ENCODE data around the gene ST3GAL3.

DNA sequence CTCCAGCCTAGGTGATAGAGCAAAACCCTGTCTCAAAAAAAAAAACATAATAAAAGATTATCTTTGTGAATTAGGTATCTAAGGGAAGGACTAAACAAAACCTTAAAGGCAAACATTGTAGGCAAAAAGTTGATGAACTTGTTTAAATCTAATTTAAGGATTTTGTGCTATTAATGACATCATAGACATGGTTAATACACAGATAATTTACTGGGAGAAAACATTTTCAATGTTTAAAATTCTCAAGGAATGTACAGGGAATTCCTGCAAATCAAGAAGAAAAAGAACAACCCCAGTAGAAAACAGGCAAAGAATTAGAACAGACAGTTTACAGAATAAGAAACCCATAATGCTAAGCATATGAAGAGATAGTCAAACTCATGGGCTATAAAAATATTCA lies 47.6 kb downstream of the ST3GAL3 start:
- TF ChIP-seq CEBPB (IDR thresholded peaks at IDR 0.05) (no peak), EP300 (IDR thresholded peaks at IDR 0.05) (no peak), RAD21 (conservative IDR thresholded peaks at IDR 0.05 in 1 of 2, IDR thresholded peaks at IDR 0.05 in 1 of 2) (no peak), BHLHE40 (IDR thresholded peaks at IDR 0.05; ENCODE audit: low read depth, low read length) (no peak), MAZ (IDR thresholded peaks at IDR 0.05; ENCODE audit: borderline replicate concordance, low read depth, low read length) (no peak), POLR2A (IDR thresholded peaks at IDR 0.05; ENCODE audit: low read length) (no peak), EHF (CRISPR knock-in tag; IDR thresholded peaks at IDR 0.05) (no peak), EHMT2 (IDR thresholded peaks at IDR 0.05; ENCODE audit: low read depth) (no peak), ZSCAN20 (CRISPR knock-in tag; IDR thresholded peaks at IDR 0.05) (no peak), TP53 (CRISPR knock-in tag; IDR thresholded peaks at IDR 0.05) (no peak)
- TF ChIP-seq, protein P1, sequence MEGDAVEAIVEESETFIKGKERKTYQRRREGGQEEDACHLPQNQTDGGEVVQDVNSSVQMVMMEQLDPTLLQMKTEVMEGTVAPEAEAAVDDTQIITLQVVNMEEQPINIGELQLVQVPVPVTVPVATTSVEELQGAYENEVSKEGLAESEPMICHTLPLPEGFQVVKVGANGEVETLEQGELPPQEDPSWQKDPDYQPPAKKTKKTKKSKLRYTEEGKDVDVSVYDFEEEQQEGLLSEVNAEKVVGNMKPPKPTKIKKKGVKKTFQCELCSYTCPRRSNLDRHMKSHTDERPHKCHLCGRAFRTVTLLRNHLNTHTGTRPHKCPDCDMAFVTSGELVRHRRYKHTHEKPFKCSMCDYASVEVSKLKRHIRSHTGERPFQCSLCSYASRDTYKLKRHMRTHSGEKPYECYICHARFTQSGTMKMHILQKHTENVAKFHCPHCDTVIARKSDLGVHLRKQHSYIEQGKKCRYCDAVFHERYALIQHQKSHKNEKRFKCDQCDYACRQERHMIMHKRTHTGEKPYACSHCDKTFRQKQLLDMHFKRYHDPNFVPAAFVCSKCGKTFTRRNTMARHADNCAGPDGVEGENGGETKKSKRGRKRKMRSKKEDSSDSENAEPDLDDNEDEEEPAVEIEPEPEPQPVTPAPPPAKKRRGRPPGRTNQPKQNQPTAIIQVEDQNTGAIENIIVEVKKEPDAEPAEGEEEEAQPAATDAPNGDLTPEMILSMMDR (IDR thresholded peaks at IDR 0.05), result no peak
- TF ChIP-seq, protein P2, sequence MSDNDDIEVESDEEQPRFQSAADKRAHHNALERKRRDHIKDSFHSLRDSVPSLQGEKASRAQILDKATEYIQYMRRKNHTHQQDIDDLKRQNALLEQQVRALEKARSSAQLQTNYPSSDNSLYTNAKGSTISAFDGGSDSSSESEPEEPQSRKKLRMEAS (IDR thresholded peaks at IDR 0.05), result no peak
- TF ChIP-seq, protein P3, sequence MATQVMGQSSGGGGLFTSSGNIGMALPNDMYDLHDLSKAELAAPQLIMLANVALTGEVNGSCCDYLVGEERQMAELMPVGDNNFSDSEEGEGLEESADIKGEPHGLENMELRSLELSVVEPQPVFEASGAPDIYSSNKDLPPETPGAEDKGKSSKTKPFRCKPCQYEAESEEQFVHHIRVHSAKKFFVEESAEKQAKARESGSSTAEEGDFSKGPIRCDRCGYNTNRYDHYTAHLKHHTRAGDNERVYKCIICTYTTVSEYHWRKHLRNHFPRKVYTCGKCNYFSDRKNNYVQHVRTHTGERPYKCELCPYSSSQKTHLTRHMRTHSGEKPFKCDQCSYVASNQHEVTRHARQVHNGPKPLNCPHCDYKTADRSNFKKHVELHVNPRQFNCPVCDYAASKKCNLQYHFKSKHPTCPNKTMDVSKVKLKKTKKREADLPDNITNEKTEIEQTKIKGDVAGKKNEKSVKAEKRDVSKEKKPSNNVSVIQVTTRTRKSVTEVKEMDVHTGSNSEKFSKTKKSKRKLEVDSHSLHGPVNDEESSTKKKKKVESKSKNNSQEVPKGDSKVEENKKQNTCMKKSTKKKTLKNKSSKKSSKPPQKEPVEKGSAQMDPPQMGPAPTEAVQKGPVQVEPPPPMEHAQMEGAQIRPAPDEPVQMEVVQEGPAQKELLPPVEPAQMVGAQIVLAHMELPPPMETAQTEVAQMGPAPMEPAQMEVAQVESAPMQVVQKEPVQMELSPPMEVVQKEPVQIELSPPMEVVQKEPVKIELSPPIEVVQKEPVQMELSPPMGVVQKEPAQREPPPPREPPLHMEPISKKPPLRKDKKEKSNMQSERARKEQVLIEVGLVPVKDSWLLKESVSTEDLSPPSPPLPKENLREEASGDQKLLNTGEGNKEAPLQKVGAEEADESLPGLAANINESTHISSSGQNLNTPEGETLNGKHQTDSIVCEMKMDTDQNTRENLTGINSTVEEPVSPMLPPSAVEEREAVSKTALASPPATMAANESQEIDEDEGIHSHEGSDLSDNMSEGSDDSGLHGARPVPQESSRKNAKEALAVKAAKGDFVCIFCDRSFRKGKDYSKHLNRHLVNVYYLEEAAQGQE (IDR thresholded peaks at IDR 0.05), result no peak
- TF ChIP-seq, protein P4, sequence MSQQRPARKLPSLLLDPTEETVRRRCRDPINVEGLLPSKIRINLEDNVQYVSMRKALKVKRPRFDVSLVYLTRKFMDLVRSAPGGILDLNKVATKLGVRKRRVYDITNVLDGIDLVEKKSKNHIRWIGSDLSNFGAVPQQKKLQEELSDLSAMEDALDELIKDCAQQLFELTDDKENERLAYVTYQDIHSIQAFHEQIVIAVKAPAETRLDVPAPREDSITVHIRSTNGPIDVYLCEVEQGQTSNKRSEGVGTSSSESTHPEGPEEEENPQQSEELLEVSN (IDR thresholded peaks at IDR 0.05; ENCODE audit: borderline replicate concordance, low read depth), result no peak
